Endothelial cell (in vitro differentiated cells): ENCODE results near the gene DOCK4. TPM values are rescaled to one million over a fixed set of nuclear protein-coding genes. Genes with fewer than 3 reads are reported as not detected.

Source experiments
- DNase-seq: peaks from one replicate; pipeline ENCODE4 v3.0.0; 2021; ENCODE audit warnings: low spot score
- H3K27ac Mint-ChIP-seq: one replicate; pipeline ENCODE4 v1.8.0; 2021; ENCODE audit warnings: mixed read lengths, inconsistent platforms; ENCODE audit not compliant: unreplicated experiment
- H3K27me3 Mint-ChIP-seq: one replicate; pipeline ENCODE4 v1.8.0; 2021; ENCODE audit warnings: mild to moderate bottlenecking, moderate library complexity, mixed read lengths, inconsistent platforms; ENCODE audit not compliant: unreplicated experiment
- H3K36me3 Mint-ChIP-seq: one replicate; pipeline ENCODE4 v1.8.0; 2021; ENCODE audit warnings: mild to moderate bottlenecking, low read depth, mixed read lengths, inconsistent platforms; ENCODE audit not compliant: unreplicated experiment
- H3K4me1 Mint-ChIP-seq: one replicate; pipeline ENCODE4 v1.8.0; 2021; ENCODE audit warnings: mild to moderate bottlenecking, mixed read lengths, inconsistent platforms; ENCODE audit not compliant: unreplicated experiment
- H3K4me3 Mint-ChIP-seq: one replicate; pipeline ENCODE4 v1.8.0; 2021; ENCODE audit warnings: mild to moderate bottlenecking, mixed read lengths, inconsistent platforms; ENCODE audit not compliant: unreplicated experiment
- H3K9me3 Mint-ChIP-seq: one replicate; pipeline ENCODE4 v1.8.0; 2021; ENCODE audit warnings: mixed read lengths, inconsistent platforms; ENCODE audit not compliant: unreplicated experiment
- CTCF ChIP-seq: fragments of 200-600 bp; sonication (generic); IDR thresholded peaks from one replicate; pipeline ENCODE4 v1.5.0; 2021; ENCODE audit warnings: antibody characterized with exemption; ENCODE audit not compliant: unreplicated experiment
- total RNA-seq: library from RNA; stranded (reverse); fragmentation: NEBNext Ultra II Directional; extraction: Animal tissue kit (Norgen Biotek cat#: 25700); gene quantifications from one replicate; pipeline ENCODE4 v1.2.1, GENCODE V29; 2021; ENCODE audit not compliant: unreplicated experiment

The DOCK4 gene
- total RNA-seq, 1 donor from 2014 or later = 99.2 TPM

GRCh38 chr7:111676811-111677210 lies 529.4 kb downstream of the DOCK4 start:
- no peak for TF ChIP-seq CTCF
- no peaks in the 10 kb centered on the region for H3K36me3 Mint-ChIP-seq

More at GRCh38 chr7:111676811-111677210, 529.4 kb downstream of the DOCK4 start:
- Mint-ChIP-seq H3K4me3 (no peak overlapping the region), H3K27ac (no peak overlapping the region), H3K9me3 (no peaks in the 10 kb centered on the region), H3K27me3 (no peaks in the 10 kb centered on the region), H3K4me1 (no peaks in the 10 kb centered on the region)
- no peak for DNase-seq

Other genes with a start within 250 kb of the DOCK4 start
- gene ZNF277, start 296 bp upstream of the DOCK4 start, total RNA-seq = 26.1 TPM
- gene IFRD1, start 244.1 kb upstream of the DOCK4 start, total RNA-seq = 55.4 TPM